Trophoblast cell (in vitro differentiated cells and primary cell): ENCODE measurements around the gene CD300C.

Experiments used
- DNase-seq, 2 donors: peaks; one replicate each; pipeline ENCODE4 v3.0.0-alpha.2; 2016
- H2AFZ ChIP-seq: 2 replicates; pipeline ENCODE4 v1.6.1; 2013; ENCODE audit warnings: low read length, moderate library complexity, mild to moderate bottlenecking; ENCODE audit not compliant: insufficient read depth, poor library complexity
- H2AK5ac ChIP-seq: 2 replicates; pipeline ENCODE4 v1.6.1; 2013; ENCODE audit warnings: mild to moderate bottlenecking, low read length
- H2BK120ac ChIP-seq: 2 replicates; pipeline ENCODE4 v1.6.1; 2013; ENCODE audit warnings: low read length, mild to moderate bottlenecking, moderate library complexity; ENCODE audit not compliant: insufficient read depth, poor library complexity
- H2BK12ac ChIP-seq: 2 replicates; pipeline ENCODE4 v1.6.1; 2013; ENCODE audit warnings: mild to moderate bottlenecking, low read length, moderate library complexity
- H2BK5ac ChIP-seq: 2 replicates; pipeline ENCODE4 v1.6.1; 2013; ENCODE audit warnings: low read length, low read depth, moderate library complexity, mild to moderate bottlenecking; ENCODE audit not compliant: poor library complexity
- H3K14ac ChIP-seq: 2 replicates; pipeline ENCODE4 v1.6.1; 2013; ENCODE audit warnings: mild to moderate bottlenecking, low read length
- H3K18ac ChIP-seq: 2 replicates; pipeline ENCODE4 v1.6.1; 2013; ENCODE audit warnings: mild to moderate bottlenecking, low read length
- H3K23ac ChIP-seq: 2 replicates; pipeline ENCODE4 v1.6.1; 2013; ENCODE audit warnings: low read length
- H3K27ac ChIP-seq: 2 replicates; pipeline ENCODE4 v1.5.1; 2013; ENCODE audit warnings: low read depth, mild to moderate bottlenecking, inconsistent platforms, low read length, moderate library complexity
- H3K27me3 ChIP-seq: 2 replicates; pipeline ENCODE4 v1.6.1; 2013; ENCODE audit warnings: inconsistent platforms, mild to moderate bottlenecking, low read length, moderate library complexity; ENCODE audit not compliant: insufficient read depth
- H3K36me3 ChIP-seq, 2 experiments: 1 replicate in 1 of 2; 2 replicates in 1 of 2; pipeline ENCODE4 v1.6.1; 2013; ENCODE audit warnings: low read length in 2 of 2, mild to moderate bottlenecking in 2 of 2, moderate library complexity in 1 of 2; ENCODE audit not compliant: insufficient read depth in 2 of 2, control insufficient read depth in 1 of 2
- H3K4ac ChIP-seq: 2 replicates; pipeline ENCODE4 v1.6.1; 2013; ENCODE audit warnings: low read depth, mild to moderate bottlenecking, low read length, moderate library complexity
- H3K4me1 ChIP-seq, 2 experiments: 1 replicate in 1 of 2; 2 replicates in 1 of 2; pipeline ENCODE4 v1.6.1; 2013; ENCODE audit warnings: low read length in 2 of 2, mild to moderate bottlenecking in 2 of 2, moderate library complexity in 1 of 2; ENCODE audit not compliant: insufficient read depth in 2 of 2, control insufficient read depth in 1 of 2
- H3K4me2 ChIP-seq: 2 replicates; pipeline ENCODE4 v1.6.1; 2013; ENCODE audit warnings: inconsistent platforms, mild to moderate bottlenecking, low read length, moderate library complexity
- H3K4me3 ChIP-seq: 2 replicates; pipeline ENCODE4 v1.5.1; 2013; ENCODE audit warnings: mild to moderate bottlenecking, low read depth, low read length, inconsistent platforms
- H3K79me1 ChIP-seq: one replicate; pipeline ENCODE4 v1.6.1; 2013; ENCODE audit warnings: low read length
- H3K79me2 ChIP-seq: 2 replicates; pipeline ENCODE4 v1.6.1; 2013; ENCODE audit warnings: low read length, mild to moderate bottlenecking; ENCODE audit not compliant: control insufficient read depth, insufficient read depth, poor library complexity
- H3K9ac ChIP-seq: 2 replicates; pipeline ENCODE4 v1.6.1; 2013; ENCODE audit warnings: mild to moderate bottlenecking, low read length
- H3K9me3 ChIP-seq: 2 replicates; pipeline ENCODE4 v1.6.1; 2013; ENCODE audit warnings: low read depth, mild to moderate bottlenecking, control low read depth, inconsistent platforms, low read length; ENCODE audit not compliant: insufficient read depth
- H4K12ac ChIP-seq: 2 replicates; pipeline ENCODE4 v1.6.1; 2013; ENCODE audit warnings: low read depth, mild to moderate bottlenecking, low read length, moderate library complexity
- H4K8ac ChIP-seq: 2 replicates; pipeline ENCODE4 v1.6.1; 2013; ENCODE audit warnings: low read depth, mild to moderate bottlenecking, low read length, moderate library complexity
- H4K91ac ChIP-seq: one replicate; pipeline ENCODE4 v1.6.1; 2013; ENCODE audit warnings: low read depth, mild to moderate bottlenecking, low read length, moderate library complexity
- WGBS: extraction: QIAGEN DNeasy Blood & Tissue Kit; methylation state at CpG from one replicate; pipeline ENCODE4 v1.1.7; 2013; ENCODE audit warnings: missing lambda C conversion rate; ENCODE audit not compliant: insufficient read length, insufficient coverage; ENCODE audit errors: extremely low coverage; 5-methylcytosine and 5-hydroxymethylcytosine counted together

The CD300C gene

GRCh38 chr17:74571621-74572270, 25.8 kb upstream of the CD300C start:
- no peak overlapping the region for H3K4ac ChIP-seq

GRCh38 chr17:74569020-74570003, 23.4 kb upstream of the CD300C start:
- Histone ChIP-seq H4K12ac (no peak overlapping the region), H2BK5ac (no peak overlapping the region), H3K4me1 (peaks cover 0 to 3% of the 10 kb centered on the region in 2 experiments), H3K14ac (no peak overlapping the region), H3K27me3 (no peaks in the 10 kb centered on the region), H3K4me2 (no peak overlapping the region), H4K8ac (no peak overlapping the region), H3K27ac (no peak overlapping the region), H3K4me3 (peak overlapping the region; percentile 60), H3K9ac (no peak overlapping the region), H3K23ac (no peak overlapping the region), H3K79me2 (no peaks in the 10 kb centered on the region), H3K9me3 (peaks cover 9% of the 10 kb centered on the region), H3K18ac (no peak overlapping the region), H3K79me1 (no peaks in the 10 kb centered on the region), H4K91ac (no peak overlapping the region), H3K36me3 (no peaks in the 10 kb centered on the region), H2AFZ (no peak overlapping the region), H2AK5ac (no peak overlapping the region), H2BK12ac (no peak overlapping the region), H2BK120ac (no peak overlapping the region), H3K4ac (no peak overlapping the region)
- DNase-seq = peak; percentile 64 to 74
- WGBS = 100% methylated on average over 1 of the region's 32 CpGs

More at GRCh38 chr17:74571621-74572270, 25.8 kb upstream of the CD300C start:
- Histone ChIP-seq H3K4me1 (peaks cover 0 to 3% of the 10 kb centered on the region in 2 experiments), H4K12ac (no peak overlapping the region), H2BK5ac (no peak overlapping the region), H3K36me3 (no peaks in the 10 kb centered on the region), H3K23ac (no peak overlapping the region), H3K4me3 (no peak overlapping the region), H2AK5ac (no peak overlapping the region), H3K79me1 (no peaks in the 10 kb centered on the region), H3K9ac (no peak overlapping the region), H3K14ac (no peak overlapping the region), H2AFZ (no peak overlapping the region), H3K79me2 (no peaks in the 10 kb centered on the region), H3K27me3 (no peaks in the 10 kb centered on the region), H3K9me3 (peaks cover 9% of the 10 kb centered on the region), H3K4me2 (no peak overlapping the region), H3K27ac (no peak overlapping the region), H2BK12ac (no peak overlapping the region), H3K18ac (no peak overlapping the region), H2BK120ac (no peak overlapping the region), H4K91ac (no peak overlapping the region), H4K8ac (no peak overlapping the region)
- no peak for DNase-seq
- WGBS = no CpG with 5 or more reads among the region's 4 CpGs

- no peak overlapping the region for H3K9ac ChIP-seq
- no peak for DNase-seq
- H4K12ac ChIP-seq = no peak overlapping the region
- peak overlapping the region; percentile 52 for H3K23ac ChIP-seq
- no peak overlapping the region for H4K91ac ChIP-seq
- no peak overlapping the region for H3K4ac ChIP-seq
- H2BK5ac ChIP-seq = no peak overlapping the region
- no peak overlapping the region for H3K4me2 ChIP-seq
- H3K36me3 ChIP-seq = no peaks in the 10 kb centered on the region
- H4K8ac ChIP-seq = no peak overlapping the region
- no peak overlapping the region for H2BK120ac ChIP-seq
- H3K27me3 ChIP-seq = no peaks in the 10 kb centered on the region
- H3K79me1 ChIP-seq = no peaks in the 10 kb centered on the region
- no peak overlapping the region for H2AFZ ChIP-seq
- no peak overlapping the region for H3K14ac ChIP-seq
- H3K4me3 ChIP-seq = peak overlapping the region; percentile 60
- H2BK12ac ChIP-seq = no peak overlapping the region
- peaks cover 12% of the 10 kb centered on the region for H3K9me3 ChIP-seq
- no peaks in the 10 kb centered on the region for H3K79me2 ChIP-seq
- H3K4me1 ChIP-seq = peaks cover 0 to 3% of the 10 kb centered on the region in 2 experiments
- H3K27ac ChIP-seq = no peak overlapping the region
- H3K18ac ChIP-seq = no peak overlapping the region
- no peak overlapping the region for H2AK5ac ChIP-seq
- 100% methylated on average over 1 of the region's 4 CpGs for WGBS
Measured at GRCh38 chr17:74568106-74568873, 22.4 kb upstream of the CD300C start.

DNA sequence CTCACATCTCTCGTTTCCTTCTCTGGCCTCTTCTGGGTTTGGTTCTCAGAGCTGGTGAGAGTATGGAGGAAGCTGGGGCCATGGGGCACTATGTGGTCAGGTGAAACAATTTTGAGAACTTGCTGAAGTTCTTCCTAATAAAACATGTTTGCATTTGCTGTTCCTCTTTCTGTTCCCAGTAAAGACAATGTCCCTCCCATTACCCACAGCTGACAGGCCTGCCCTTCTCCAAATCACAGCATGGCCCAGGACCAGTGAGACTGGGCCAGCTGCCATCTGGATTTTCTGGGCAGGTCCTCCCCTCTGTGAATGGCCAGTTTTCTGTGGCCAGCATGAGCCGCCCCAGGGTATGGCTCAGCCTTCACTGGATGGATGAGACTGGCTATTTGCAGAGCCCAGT, 21.5 kb upstream of the CD300C start, which contains the start of gene CD300H:
CD300H (minus strand) TSS at position 113 of the 400 bp plus-strand sequence.
- Histone ChIP-seq H3K4me3 (no peak within 1 kb of the TSS), H3K9me3 (peaks cover 14% of the 10 kb centered on the region), H3K79me2 (no peaks in the 10 kb centered on the region), H3K18ac (no peak within 1 kb of the TSS), H2AK5ac (no peak within 1 kb of the TSS), H2BK12ac (no peak within 1 kb of the TSS), H3K14ac (no peak within 1 kb of the TSS), H3K79me1 (no peaks in the 10 kb centered on the region), H4K8ac (no peak within 1 kb of the TSS), H3K23ac (no peak within 1 kb of the TSS), H2AFZ (no peak within 1 kb of the TSS), H4K91ac (no peak within 1 kb of the TSS), H3K9ac (no peak within 1 kb of the TSS), H2BK120ac (no peak within 1 kb of the TSS), H2BK5ac (no peak within 1 kb of the TSS), H3K36me3 (no peaks in the 10 kb centered on the region), H3K4me1 (peaks cover 0 to 3% of the 10 kb centered on the region in 2 experiments), H3K4me2 (no peak within 1 kb of the TSS), H3K27ac (no peak within 1 kb of the TSS), H4K12ac (no peak within 1 kb of the TSS), H3K27me3 (no peaks in the 10 kb centered on the region), H3K4ac (no peak within 1 kb of the TSS)
- WGBS = no CpG with 5 or more reads among the region's 2 CpGs
- DNase-seq = no peak
